PC-9 (cell line): ENCODE measurements around the gene USP17L28. TPM values are rescaled to one million over a fixed set of nuclear protein-coding genes. Genes with fewer than 3 reads are reported as not detected.
"Not testable (repeated sequence)": the region's sequence is repeated elsewhere in the genome, so short reads cannot be mapped to it uniquely, and the experiment has no call there.

Experiments
- Bru-seq: library from RNA; stranded (reverse); fragments of 400-500 nt; gene quantifications from one replicate; lab custom pipeline; 2021; lab: Mats Ljungman, UMichigan
- BruChase-seq, 2 experiments: library from RNA; stranded (reverse); fragments of 400-500 nt; gene quantifications; one replicate each; lab custom pipeline; 2021; lab: Mats Ljungman, UMichigan
- BruUV-seq: library from RNA; stranded (reverse); fragments of 400-500 nt; replicated peaks from 2 replicates; lab custom pipeline; 2021; lab: Mats Ljungman, UMichigan
- CTCF ChIA-PET: fragments of 300-600 bp; sonication (Branson Sonifier 250); formaldehyde crosslinking; loops from one replicate; lab custom pipeline; 2022; ENCODE audit warnings: antibody characterized with exemption; lab: Charles Lee
- POLR2A ChIA-PET: fragments of 300-600 bp; sonication (Branson Sonifier 250); formaldehyde crosslinking; loops from one replicate; lab custom pipeline; 2022; ENCODE audit warnings: antibody characterized with exemption; ENCODE audit not compliant: unreplicated experiment; lab: Charles Lee
- DNase-seq, 2 experiments: peaks; one replicate each; pipeline versions ENCODE4 v3.0.0 to v3.0.0-alpha.2; 2015 to 2022; ENCODE audit warnings: mixed read lengths in 1 of 2
- H2AFZ ChIP-seq: fragments of 200-600 bp; sonication (generic); 2 replicates; pipeline ENCODE4 v1.8.1; 2017; ENCODE audit warnings: antibody characterized with exemption
- H3F3A ChIP-seq: fragments of 200-600 bp; sonication (generic); 2 replicates; pipeline ENCODE4 v1.8.1; 2017; ENCODE audit warnings: antibody characterized with exemption, mild to moderate bottlenecking, low read depth; ENCODE audit not compliant: insufficient read depth
- H3K27ac ChIP-seq: fragments of 200-600 bp; sonication (generic); 2 replicates; pipeline ENCODE4 v1.6.1; 2016; ENCODE audit warnings: mixed run types
- H3K27me3 ChIP-seq: fragments of 200-600 bp; sonication (generic); 2 replicates; pipeline ENCODE4 v1.6.1; 2016; ENCODE audit warnings: low read depth, mixed run types; ENCODE audit not compliant: insufficient read depth
- H3K36me3 ChIP-seq: fragments of 200-600 bp; sonication (generic); 2 replicates; pipeline ENCODE4 v1.6.1; 2016; ENCODE audit warnings: low read depth, mixed run types
- H3K4me1 ChIP-seq: fragments of 200-600 bp; sonication (generic); replicated peaks from 2 replicates; pipeline ENCODE4 v1.6.1; 2016; ENCODE audit warnings: mixed run types; ENCODE audit not compliant: insufficient read depth
- H3K4me2 ChIP-seq: fragments of 200-600 bp; sonication (generic); 2 replicates; pipeline ENCODE4 v1.6.1; 2017; ENCODE audit warnings: mixed run types
- H3K4me3 ChIP-seq: fragments of 200-600 bp; sonication (generic); 2 replicates; pipeline ENCODE4 v1.6.1; 2016; ENCODE audit warnings: mixed run types
- H3K79me2 ChIP-seq: fragments of 200-600 bp; sonication (generic); 2 replicates; pipeline ENCODE4 v1.6.1; 2017; ENCODE audit warnings: low read depth, mixed run types
- H3K9me2 ChIP-seq: fragments of 200-600 bp; sonication (generic); 2 replicates; pipeline ENCODE4 v1.8.1; 2017; ENCODE audit warnings: mild to moderate bottlenecking; ENCODE audit not compliant: insufficient read depth
- H3K9me3 ChIP-seq: fragments of 200-600 bp; sonication (generic); 2 replicates; pipeline ENCODE4 v1.8.1; 2016; ENCODE audit warnings: low read depth; ENCODE audit not compliant: insufficient read depth
- H4K20me1 ChIP-seq: fragments of 200-600 bp; sonication (generic); 2 replicates; pipeline ENCODE4 v1.8.1; 2017; ENCODE audit not compliant: insufficient read depth
- intact Hi-C: fragments of 100-400 bp; cut with micrococcal nuclease; formaldehyde crosslinking; loops from one replicate; pipeline ENCODE4 v1.10.0; 2022; ENCODE audit not compliant: unreplicated experiment
- long read RNA-seq: library from polyadenylated mRNA; stranded (forward); transcript quantifications from one replicate; pipeline ENCODE4 v2.0.0, GENCODE V29; 2022
- total RNA-seq: library from RNA; stranded (reverse); gene quantifications from 2 replicates; pipeline ENCODE4 v1.2.3, GENCODE V29; 2021

USP17L28 gene
- not detected in 2 replicates for total RNA-seq
- Bru-seq, nascent RNA: not detected
- BruChase-seq, experiment 1, labeled RNA remaining after a 2-hour chase: not detected
- BruChase-seq, experiment 2, labeled RNA remaining after a 6-hour chase: not detected
- long read RNA-seq: 0 reads

GRCh38 chr4:9348593-9348992 lies at the start of gene USP17L28:
Gene USP17L28, plus strand, starts transcription at chr4:9348893. Its CDS starts 0 bp downstream, at chr4:9348893.
- POLR2A ChIA-PET, H3K9me3 ChIP-seq, H3K4me2 ChIP-seq, H3K27ac ChIP-seq, intact Hi-C loops, H3K9me2 ChIP-seq, H2AFZ ChIP-seq, H3F3A ChIP-seq, BruUV-seq, H3K4me3 ChIP-seq, H3K4me1 ChIP-seq, H3K79me2 ChIP-seq, H3K36me3 ChIP-seq, DNase-seq, H3K27me3 ChIP-seq, CTCF ChIA-PET, H4K20me1 ChIP-seq: not testable (repeated sequence)

- H3K36me3 ChIP-seq, H2AFZ ChIP-seq, H3K27me3 ChIP-seq, H3K4me2 ChIP-seq, H3K27ac ChIP-seq, intact Hi-C loops, CTCF ChIA-PET, H3F3A ChIP-seq, H4K20me1 ChIP-seq, POLR2A ChIA-PET, H3K79me2 ChIP-seq, H3K9me3 ChIP-seq, H3K4me1 ChIP-seq, H3K9me2 ChIP-seq, H3K4me3 ChIP-seq, DNase-seq, BruUV-seq: not testable (repeated sequence)
Observed at GRCh38 chr4:9324191-9324590, 24.5 kb upstream of the USP17L28 start.

DNA sequence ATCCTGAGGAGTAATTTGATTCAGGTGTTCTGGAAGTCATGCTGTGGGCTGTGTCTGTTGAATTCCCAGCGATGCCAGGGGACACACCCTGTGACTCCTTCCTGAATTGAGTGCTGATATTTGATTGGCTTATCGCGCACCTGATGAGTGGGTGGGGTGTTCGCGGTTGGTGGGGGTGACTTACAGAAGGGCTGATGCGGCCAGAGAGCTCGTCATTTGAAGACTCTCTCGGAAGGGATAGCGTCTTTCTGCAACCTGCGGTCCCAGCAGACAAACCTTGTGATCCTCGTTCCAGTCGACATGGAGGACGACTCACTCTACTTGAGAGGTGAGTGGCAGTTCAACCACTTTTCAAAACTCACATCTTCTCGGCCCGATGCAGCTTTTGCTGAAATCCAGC lies 23.8 kb upstream of the USP17L28 start, which contains the start of gene USP17L24:
USP17L24 (plus strand) TSS at position 301 of the 400 bp plus-strand sequence; CDS start at position 301, 0 bp downstream.
- H3K4me2 ChIP-seq, H3K27me3 ChIP-seq, intact Hi-C loops, H4K20me1 ChIP-seq, CTCF ChIA-PET, H2AFZ ChIP-seq, H3K9me2 ChIP-seq, H3K9me3 ChIP-seq, H3K4me3 ChIP-seq, POLR2A ChIA-PET, H3K79me2 ChIP-seq, BruUV-seq, H3K27ac ChIP-seq, H3K4me1 ChIP-seq, H3F3A ChIP-seq, DNase-seq, H3K36me3 ChIP-seq: not testable (repeated sequence)

DNA sequence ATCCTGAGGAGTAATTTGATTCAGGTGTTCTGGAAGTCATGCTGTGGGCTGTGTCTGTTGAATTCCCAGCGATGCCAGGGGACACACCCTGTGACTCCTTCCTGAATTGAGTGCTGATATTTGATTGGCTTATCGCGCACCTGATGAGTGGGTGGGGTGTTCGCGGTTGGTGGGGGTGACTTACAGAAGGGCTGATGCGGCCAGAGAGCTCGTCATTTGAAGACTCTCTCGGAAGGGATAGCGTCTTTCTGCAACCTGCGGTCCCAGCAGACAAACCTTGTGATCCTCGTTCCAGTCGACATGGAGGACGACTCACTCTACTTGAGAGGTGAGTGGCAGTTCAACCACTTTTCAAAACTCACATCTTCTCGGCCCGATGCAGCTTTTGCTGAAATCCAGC lies 19.1 kb upstream of the USP17L28 start, which contains the start of gene USP17L25:
USP17L25 (plus strand) TSS at position 301 of the 400 bp plus-strand sequence; CDS start at position 301, 0 bp downstream.
- H3K79me2 ChIP-seq, H3K4me1 ChIP-seq, H3K36me3 ChIP-seq, H4K20me1 ChIP-seq, H3K27me3 ChIP-seq, intact Hi-C loops, H3F3A ChIP-seq, POLR2A ChIA-PET, DNase-seq, H3K4me3 ChIP-seq, H3K4me2 ChIP-seq, H3K9me3 ChIP-seq, H3K27ac ChIP-seq, H2AFZ ChIP-seq, CTCF ChIA-PET, H3K9me2 ChIP-seq, BruUV-seq: not testable (repeated sequence)

- H3K9me2 ChIP-seq, H3K36me3 ChIP-seq, H2AFZ ChIP-seq, H3K4me3 ChIP-seq, H3K9me3 ChIP-seq, POLR2A ChIA-PET, H3K79me2 ChIP-seq, DNase-seq, CTCF ChIA-PET, H3K27ac ChIP-seq, H3K27me3 ChIP-seq, H3K4me1 ChIP-seq, H3K4me2 ChIP-seq, intact Hi-C loops, BruUV-seq, H3F3A ChIP-seq, H4K20me1 ChIP-seq: not testable (repeated sequence)
Observed at GRCh38 chr4:9334358-9334757, 14.3 kb upstream of the USP17L28 start, which contains the start of gene USP17L26. Gene USP17L26, plus strand, starts transcription at chr4:9334658. Its CDS starts 0 bp downstream, at chr4:9334658.

- CTCF ChIA-PET, DNase-seq, H3K4me2 ChIP-seq, H3F3A ChIP-seq, H3K27me3 ChIP-seq, intact Hi-C loops, POLR2A ChIA-PET, BruUV-seq, H3K9me3 ChIP-seq, H3K36me3 ChIP-seq, H2AFZ ChIP-seq, H3K4me1 ChIP-seq, H3K27ac ChIP-seq, H3K4me3 ChIP-seq, H3K79me2 ChIP-seq, H4K20me1 ChIP-seq, H3K9me2 ChIP-seq: not testable (repeated sequence)
Observed at GRCh38 chr4:9339103-9339502, 9.6 kb upstream of the USP17L28 start, which contains the start of gene USP17L5. Gene USP17L5, plus strand, starts transcription at chr4:9339403. Its CDS starts 0 bp downstream, at chr4:9339403.

- H2AFZ ChIP-seq, H3K27ac ChIP-seq, H3K9me2 ChIP-seq, CTCF ChIA-PET, H4K20me1 ChIP-seq, H3K4me1 ChIP-seq, H3K27me3 ChIP-seq, H3K79me2 ChIP-seq, H3F3A ChIP-seq, BruUV-seq, DNase-seq, H3K4me3 ChIP-seq, intact Hi-C loops, POLR2A ChIA-PET, H3K4me2 ChIP-seq, H3K36me3 ChIP-seq, H3K9me3 ChIP-seq: not testable (repeated sequence)
Observed at GRCh38 chr4:9343848-9344247, 4.8 kb upstream of the USP17L28 start, which contains the start of gene USP17L27. Gene USP17L27, plus strand, starts transcription at chr4:9344148. Its CDS starts 0 bp downstream, at chr4:9344148.
